Chondrocyte (in vitro differentiated cells): Measurements from ENCODE around the gene LNP1. TPM values are rescaled to one million over a fixed set of nuclear protein-coding genes. Genes with fewer than 3 reads are reported as not detected.
"Not testable (repeated sequence)": the region's sequence is repeated elsewhere in the genome, so short reads cannot be mapped to it uniquely, and the experiment has no call there.

ENCODE experiments used
- DNase-seq: peaks from one replicate; pipeline ENCODE4 v3.0.0; 2021; ENCODE audit warnings: mixed read lengths, low spot score
- H3K27ac Mint-ChIP-seq: one replicate; pipeline ENCODE4 v1.8.0; 2021; ENCODE audit warnings: mild to moderate bottlenecking, moderate library complexity, mixed read lengths; ENCODE audit not compliant: unreplicated experiment
- H3K27me3 Mint-ChIP-seq: 2 replicates; pipeline ENCODE4 v1.8.0; 2021; ENCODE audit warnings: low read depth, mixed read lengths
- H3K36me3 Mint-ChIP-seq: 2 replicates; pipeline ENCODE4 v1.8.0; 2021; ENCODE audit warnings: low read depth, mixed read lengths
- H3K4me1 Mint-ChIP-seq: 2 replicates; pipeline ENCODE4 v1.8.0; 2021; ENCODE audit warnings: low read depth, mild to moderate bottlenecking, mixed read lengths
- H3K4me3 Mint-ChIP-seq: one replicate; pipeline ENCODE4 v1.8.0; 2021; ENCODE audit warnings: mild to moderate bottlenecking, moderate library complexity, mixed read lengths; ENCODE audit not compliant: unreplicated experiment
- H3K9me3 Mint-ChIP-seq: 2 replicates; pipeline ENCODE4 v1.8.0; 2021; ENCODE audit warnings: low read depth, mixed read lengths
- CTCF ChIP-seq: fragments of 200-600 bp; sonication (generic); IDR thresholded peaks from 2 replicates; pipeline ENCODE4 v1.5.0; 2021; ENCODE audit warnings: antibody characterized with exemption, mild to moderate bottlenecking, moderate library complexity
- long read RNA-seq: library from polyadenylated mRNA; stranded (forward); transcript quantifications from one replicate; pipeline ENCODE4 v2.0.0, GENCODE V29; 2021
- total RNA-seq: library from RNA; stranded (reverse); gene quantifications from 3 replicates; pipeline ENCODE4 v1.2.1, GENCODE V29; 2021

The LNP1 gene
- 1.0 to 2.2 TPM (median 1.5 TPM) in 3 replicates for total RNA-seq
- long read RNA-seq, transcript LNP1-201 (4 exons, 2,210 nt): major isoform, 5 of 5 reads
- long read RNA-seq, partial matches to known transcripts: 0 of 5 reads
- long read RNA-seq, other reads (novel, unspliced or antisense): 0 of 5 reads

GRCh38 chr3:100400780-100401673, at the start of gene LNP1, which contains the start of gene TOMM70:
LNP1 (plus strand) TSS chr3:100401539; CDS start chr3:100429730, 28,191 bp downstream.
TOMM70 (minus strand) TSS chr3:100401089; CDS start chr3:100400949, 140 bp downstream.
- TF ChIP-seq CTCF: no peak
- peaks cover 71% of the 10 kb centered on the region for H3K4me1 Mint-ChIP-seq
- no peaks in the 10 kb centered on the region for H3K27me3 Mint-ChIP-seq
- H3K4me3 Mint-ChIP-seq: peak within 1 kb of the TSS; percentile 93
- no peaks in the 10 kb centered on the region for H3K9me3 Mint-ChIP-seq
- H3K27ac Mint-ChIP-seq: peak within 1 kb of the TSS; percentile 98
- peak; percentile 99 for DNase-seq
- H3K36me3 Mint-ChIP-seq: no peaks in the 10 kb centered on the region

GRCh38 chr3:100351770-100352169, 49.6 kb upstream of the LNP1 start:
- H3K27ac Mint-ChIP-seq, H3K4me3 Mint-ChIP-seq, H3K4me1 Mint-ChIP-seq, H3K27me3 Mint-ChIP-seq, DNase-seq, H3K9me3 Mint-ChIP-seq: not testable (repeated sequence)
- peaks cover 47% of the 10 kb centered on the region for H3K36me3 Mint-ChIP-seq

GRCh38 chr3:100352296-100353231, 48.8 kb upstream of the LNP1 start:
- DNase-seq: no peak
- Mint-ChIP-seq H3K4me3 (no peak overlapping the region), H3K27me3 (no peaks in the 10 kb centered on the region), H3K27ac (no peak overlapping the region), H3K36me3 (peaks cover 46% of the 10 kb centered on the region), H3K9me3 (peaks cover 3% of the 10 kb centered on the region), H3K4me1 (no peaks in the 10 kb centered on the region)
- TF ChIP-seq CTCF: no peak

- Mint-ChIP-seq H3K27ac (no peak overlapping the region), H3K36me3 (peaks cover 37% of the 10 kb centered on the region), H3K27me3 (no peaks in the 10 kb centered on the region), H3K4me1 (no peaks in the 10 kb centered on the region), H3K4me3 (no peak overlapping the region), H3K9me3 (peaks cover 3% of the 10 kb centered on the region)
- no peak for TF ChIP-seq CTCF
- no peak for DNase-seq
Observed at GRCh38 chr3:100354850-100355249, 46.5 kb upstream of the LNP1 start.

GRCh38 chr3:100358413-100358812, 42.9 kb upstream of the LNP1 start:
- no peaks in the 10 kb centered on the region for H3K27me3 Mint-ChIP-seq
- H3K27ac Mint-ChIP-seq: no peak overlapping the region
- no peak for TF ChIP-seq CTCF
- peaks cover 24% of the 10 kb centered on the region for H3K36me3 Mint-ChIP-seq
- no peaks in the 10 kb centered on the region for H3K4me1 Mint-ChIP-seq
- no peak for DNase-seq
- H3K9me3 Mint-ChIP-seq: peaks cover 5% of the 10 kb centered on the region
- H3K4me3 Mint-ChIP-seq: no peak overlapping the region
